Activated CD4-positive, alpha-beta T cell treated with anti-CD3 and anti-CD28 coated beads, Interleukin-10, Interleukin-2, amounts not matched to agents 100 ng/mL and 50 ng/mL, durations not matched to agents 16 hours and 8 hours (primary cell): ENCODE measurements around the gene PRKAG2.

Source experiments
- DNase-seq: peaks from one replicate; pipeline ENCODE4 v3.0.0-alpha.2; 2020

PRKAG2 gene

GRCh38 chr7:151684408-151685175 is 192.3 kb downstream of the PRKAG2 start:
- no peak for DNase-seq

GRCh38 chr7:151683615-151684407 is 193.1 kb downstream of the PRKAG2 start:
- no peak for DNase-seq

- no peak for DNase-seq
Measured at GRCh38 chr7:151682831-151683614, 193.9 kb downstream of the PRKAG2 start.

GRCh38 chr7:151681726-151682125 is 195.2 kb downstream of the PRKAG2 start:
- no peak for DNase-seq

- no peak for DNase-seq
Measured at GRCh38 chr7:151680810-151681209, 196.1 kb downstream of the PRKAG2 start.

- no peak for DNase-seq
Measured at GRCh38 chr7:151679881-151680612, 196.9 kb downstream of the PRKAG2 start.

- DNase-seq: no peak
Measured at GRCh38 chr7:151679071-151679708, 197.7 kb downstream of the PRKAG2 start.

- no peak for DNase-seq
Measured at GRCh38 chr7:151678227-151678604, 198.7 kb downstream of the PRKAG2 start.

GRCh38 chr7:151677581-151678226 is 199.2 kb downstream of the PRKAG2 start:
- DNase-seq: no peak

- DNase-seq: no peak
Measured at GRCh38 chr7:151676759-151677158, 200.2 kb downstream of the PRKAG2 start.

- DNase-seq: no peak
Measured at GRCh38 chr7:151675196-151675920, 201.6 kb downstream of the PRKAG2 start.

GRCh38 chr7:151674161-151674920 is 202.6 kb downstream of the PRKAG2 start:
- no peak for DNase-seq

GRCh38 chr7:151673216-151673615 is 203.7 kb downstream of the PRKAG2 start:
- no peak for DNase-seq

GRCh38 chr7:151672716-151673115 is 204.2 kb downstream of the PRKAG2 start:
- DNase-seq: no peak

GRCh38 chr7:151671514-151671913 is 205.4 kb downstream of the PRKAG2 start:
- DNase-seq: no peak

GRCh38 chr7:151669762-151670161 is 207.2 kb downstream of the PRKAG2 start:
- no peak for DNase-seq

- no peak for DNase-seq
Measured at GRCh38 chr7:151666886-151667285, 210.0 kb downstream of the PRKAG2 start.

GRCh38 chr7:151665368-151665767 is 211.5 kb downstream of the PRKAG2 start:
- no peak for DNase-seq

GRCh38 chr7:151664268-151664667 is 212.6 kb downstream of the PRKAG2 start:
- DNase-seq: no peak
